A673 (cell line): ENCODE measurements around the gene GLT1D1.

Experiments
- EZH2 ChIP-seq: fragments of 200-600 bp; sonication (generic); IDR thresholded peaks from 2 replicates; pipeline ENCODE4 v1.6.1; 2017; ENCODE audit warnings: borderline replicate concordance, low read depth, mild to moderate bottlenecking, mixed read lengths, antibody characterized with exemption, low read length; ENCODE audit not compliant: poor library complexity, severe bottlenecking
- TF ChIP-seq, protein P1 (sequence below): fragments of 300-800, 200-600 bp; sonication (generic); conservative IDR thresholded peaks from 2 replicates; pipeline ENCODE4 v1.5.1; 2017; ENCODE audit warnings: low read depth, mild to moderate bottlenecking, antibody characterized with exemption, low read length, moderate library complexity, mixed read lengths

DNA sequence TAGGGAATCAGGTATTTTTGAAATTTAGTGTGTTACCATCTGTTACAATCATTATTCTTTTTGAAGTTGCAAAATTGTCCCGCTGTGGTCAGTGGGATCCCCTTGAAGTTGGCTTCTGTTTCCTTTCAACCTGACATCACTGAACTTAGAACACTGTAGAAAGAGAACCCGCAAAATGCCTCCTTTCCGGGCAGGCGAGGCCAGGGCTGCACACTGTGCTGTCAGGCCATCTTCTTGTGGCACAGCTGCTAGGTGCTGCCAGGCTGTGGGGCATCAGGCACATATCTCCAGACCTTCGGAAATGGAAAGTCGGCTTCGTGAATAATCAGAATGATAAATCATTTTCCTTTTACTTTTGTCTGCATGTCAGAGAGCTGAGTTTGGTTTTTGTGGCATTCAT is 103.5 kb downstream of the GLT1D1 start:
- TF ChIP-seq, protein P1, sequence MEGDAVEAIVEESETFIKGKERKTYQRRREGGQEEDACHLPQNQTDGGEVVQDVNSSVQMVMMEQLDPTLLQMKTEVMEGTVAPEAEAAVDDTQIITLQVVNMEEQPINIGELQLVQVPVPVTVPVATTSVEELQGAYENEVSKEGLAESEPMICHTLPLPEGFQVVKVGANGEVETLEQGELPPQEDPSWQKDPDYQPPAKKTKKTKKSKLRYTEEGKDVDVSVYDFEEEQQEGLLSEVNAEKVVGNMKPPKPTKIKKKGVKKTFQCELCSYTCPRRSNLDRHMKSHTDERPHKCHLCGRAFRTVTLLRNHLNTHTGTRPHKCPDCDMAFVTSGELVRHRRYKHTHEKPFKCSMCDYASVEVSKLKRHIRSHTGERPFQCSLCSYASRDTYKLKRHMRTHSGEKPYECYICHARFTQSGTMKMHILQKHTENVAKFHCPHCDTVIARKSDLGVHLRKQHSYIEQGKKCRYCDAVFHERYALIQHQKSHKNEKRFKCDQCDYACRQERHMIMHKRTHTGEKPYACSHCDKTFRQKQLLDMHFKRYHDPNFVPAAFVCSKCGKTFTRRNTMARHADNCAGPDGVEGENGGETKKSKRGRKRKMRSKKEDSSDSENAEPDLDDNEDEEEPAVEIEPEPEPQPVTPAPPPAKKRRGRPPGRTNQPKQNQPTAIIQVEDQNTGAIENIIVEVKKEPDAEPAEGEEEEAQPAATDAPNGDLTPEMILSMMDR = no peak
- TF ChIP-seq EZH2 = no peak
